ENCODE data around the gene UGT3A2. TPM values are rescaled to one million over a fixed set of nuclear protein-coding genes. Genes with fewer than 3 reads are reported as not detected.
"Not testable (repeated sequence)": the region's sequence is repeated elsewhere in the genome, so short reads cannot be mapped to it uniquely, and the experiment has no call there.

The UGT3A2 gene
- total RNA-seq, 1 donor from 2014 or later: 7.2 TPM

GRCh38 chr5:36045895-36046294, 20.8 kb downstream of the UGT3A2 start:
- TF ChIP-seq, protein P1, sequence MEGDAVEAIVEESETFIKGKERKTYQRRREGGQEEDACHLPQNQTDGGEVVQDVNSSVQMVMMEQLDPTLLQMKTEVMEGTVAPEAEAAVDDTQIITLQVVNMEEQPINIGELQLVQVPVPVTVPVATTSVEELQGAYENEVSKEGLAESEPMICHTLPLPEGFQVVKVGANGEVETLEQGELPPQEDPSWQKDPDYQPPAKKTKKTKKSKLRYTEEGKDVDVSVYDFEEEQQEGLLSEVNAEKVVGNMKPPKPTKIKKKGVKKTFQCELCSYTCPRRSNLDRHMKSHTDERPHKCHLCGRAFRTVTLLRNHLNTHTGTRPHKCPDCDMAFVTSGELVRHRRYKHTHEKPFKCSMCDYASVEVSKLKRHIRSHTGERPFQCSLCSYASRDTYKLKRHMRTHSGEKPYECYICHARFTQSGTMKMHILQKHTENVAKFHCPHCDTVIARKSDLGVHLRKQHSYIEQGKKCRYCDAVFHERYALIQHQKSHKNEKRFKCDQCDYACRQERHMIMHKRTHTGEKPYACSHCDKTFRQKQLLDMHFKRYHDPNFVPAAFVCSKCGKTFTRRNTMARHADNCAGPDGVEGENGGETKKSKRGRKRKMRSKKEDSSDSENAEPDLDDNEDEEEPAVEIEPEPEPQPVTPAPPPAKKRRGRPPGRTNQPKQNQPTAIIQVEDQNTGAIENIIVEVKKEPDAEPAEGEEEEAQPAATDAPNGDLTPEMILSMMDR (IDR thresholded peaks at IDR 0.05; ENCODE audit: unreplicated experiment): no peak
- no peak for DNase-seq (ENCODE audit: low spot score)
- H3K27ac Mint-ChIP-seq (ENCODE audit: unreplicated experiment): no peak overlapping the region
- H3K9me3 Mint-ChIP-seq (ENCODE audit: unreplicated experiment): no peaks in the 10 kb centered on the region
- H3K4me3 Mint-ChIP-seq (ENCODE audit: unreplicated experiment): no peak overlapping the region
- peaks cover 14% of the 10 kb centered on the region for H3K4me1 Mint-ChIP-seq (ENCODE audit: unreplicated experiment)
- no peaks in the 10 kb centered on the region for H3K27me3 Mint-ChIP-seq (ENCODE audit: unreplicated experiment)
- H3K36me3 Mint-ChIP-seq (ENCODE audit: low read depth, unreplicated experiment): no peaks in the 10 kb centered on the region

GRCh38 chr5:36041537-36041845, 25.2 kb downstream of the UGT3A2 start:
- H3K4me1 Mint-ChIP-seq (ENCODE audit: unreplicated experiment): peaks cover 6% of the 10 kb centered on the region
- no peak overlapping the region for H3K27ac Mint-ChIP-seq (ENCODE audit: unreplicated experiment)
- H3K9me3 Mint-ChIP-seq (ENCODE audit: unreplicated experiment): no peaks in the 10 kb centered on the region
- H3K36me3 Mint-ChIP-seq (ENCODE audit: low read depth, unreplicated experiment): no peaks in the 10 kb centered on the region
- TF ChIP-seq, protein P1 (IDR thresholded peaks at IDR 0.05; ENCODE audit: unreplicated experiment): no peak
- H3K4me3 Mint-ChIP-seq (ENCODE audit: unreplicated experiment): no peak overlapping the region
- DNase-seq (ENCODE audit: low spot score): no peak
- no peaks in the 10 kb centered on the region for H3K27me3 Mint-ChIP-seq (ENCODE audit: unreplicated experiment)

- Mint-ChIP-seq H3K27ac (ENCODE audit: unreplicated experiment) (no peak overlapping the region), H3K9me3 (ENCODE audit: unreplicated experiment) (no peaks in the 10 kb centered on the region), H3K4me1 (ENCODE audit: unreplicated experiment) (peaks cover 1% of the 10 kb centered on the region), H3K4me3 (ENCODE audit: unreplicated experiment) (no peak overlapping the region), H3K36me3 (ENCODE audit: low read depth, unreplicated experiment) (no peaks in the 10 kb centered on the region), H3K27me3 (ENCODE audit: unreplicated experiment) (no peaks in the 10 kb centered on the region)
- no peak for DNase-seq (ENCODE audit: low spot score)
- TF ChIP-seq, protein P1 (IDR thresholded peaks at IDR 0.05; ENCODE audit: unreplicated experiment): no peak
These were observed 25.8 kb downstream of the UGT3A2 start for GRCh38 chr5:36040651-36041536.

DNA sequence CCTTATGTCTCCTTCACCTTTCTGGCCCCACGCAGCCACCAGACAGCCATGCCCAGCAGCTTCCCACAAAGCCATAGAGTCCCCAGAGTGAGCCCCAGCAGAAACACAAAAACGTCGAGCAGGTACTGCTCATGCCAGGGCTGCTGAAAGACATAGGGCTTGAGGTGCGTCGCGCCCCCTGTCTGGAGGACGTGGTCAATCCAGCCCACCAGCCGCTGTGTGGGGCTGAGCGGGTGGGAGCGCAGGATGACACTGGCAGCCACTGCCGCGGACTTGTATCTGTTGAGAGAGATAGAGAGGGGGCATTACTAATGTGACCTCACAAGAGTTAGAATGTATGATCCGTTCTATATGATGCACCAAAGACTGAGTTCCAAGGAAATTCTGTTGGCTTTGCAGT, 31.0 kb downstream of the UGT3A2 start:
- no peak overlapping the region for H3K4me3 Mint-ChIP-seq (ENCODE audit: unreplicated experiment)
- TF ChIP-seq, protein P1 (IDR thresholded peaks at IDR 0.05; ENCODE audit: unreplicated experiment): no peak
- H3K4me1 Mint-ChIP-seq (ENCODE audit: unreplicated experiment): no peaks in the 10 kb centered on the region
- H3K27ac Mint-ChIP-seq (ENCODE audit: unreplicated experiment): no peak overlapping the region
- peaks cover 3% of the 10 kb centered on the region for H3K27me3 Mint-ChIP-seq (ENCODE audit: unreplicated experiment)
- no peak for DNase-seq (ENCODE audit: low spot score)
- no peaks in the 10 kb centered on the region for H3K9me3 Mint-ChIP-seq (ENCODE audit: unreplicated experiment)
- H3K36me3 Mint-ChIP-seq (ENCODE audit: low read depth, unreplicated experiment): no peaks in the 10 kb centered on the region

- H3K4me3 Mint-ChIP-seq (ENCODE audit: unreplicated experiment); H3K27ac Mint-ChIP-seq (ENCODE audit: unreplicated experiment); DNase-seq (ENCODE audit: low spot score); H3K36me3 Mint-ChIP-seq (ENCODE audit: low read depth, unreplicated experiment); H3K27me3 Mint-ChIP-seq (ENCODE audit: unreplicated experiment); H3K9me3 Mint-ChIP-seq (ENCODE audit: unreplicated experiment); H3K4me1 Mint-ChIP-seq (ENCODE audit: unreplicated experiment): not testable (repeated sequence)
These were observed 32.0 kb downstream of the UGT3A2 start for GRCh38 chr5:36034536-36035134.

All from endothelial cell (in vitro differentiated cells).